ENCODE results near the gene NEAT1. TPM values are rescaled to one million over a fixed set of nuclear protein-coding genes. Genes with fewer than 3 reads are reported as not detected.

The NEAT1 gene
- polyA plus RNA-seq, 3 donors, result 0.90 to 293 (median 1.3) TPM

DNA sequence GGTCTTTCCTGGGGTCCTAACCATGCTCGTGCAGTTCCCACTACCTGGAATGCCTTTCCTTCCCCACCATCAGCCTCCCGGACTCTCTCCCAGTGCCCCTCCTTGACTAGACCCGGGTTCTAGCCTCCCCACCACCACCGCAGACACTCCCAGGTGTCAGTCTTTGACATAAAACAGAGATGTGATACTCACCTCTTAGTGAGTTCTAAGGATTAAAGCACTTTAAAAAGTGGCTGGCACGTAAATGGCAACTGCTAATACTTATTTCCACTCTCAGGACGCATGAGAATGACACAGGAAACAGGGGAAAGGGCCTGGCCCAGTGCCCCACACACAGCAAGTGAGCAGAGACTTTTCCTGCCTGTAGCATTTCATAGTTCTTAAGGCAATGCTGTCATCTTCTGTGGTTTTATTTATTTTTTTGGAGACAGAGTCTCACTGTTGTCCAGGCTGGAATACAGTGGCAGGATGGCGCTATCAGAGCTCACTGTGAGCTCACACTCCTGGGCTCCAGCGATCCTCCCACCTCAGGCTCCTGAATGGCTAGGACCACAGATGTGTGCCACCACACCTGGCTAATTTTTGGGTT lies 38.2 kb upstream of the NEAT1 start:
- H3K4me3 ChIP-seq (replicated peaks in 1 of 3; ENCODE audit: low read depth in 2 of 3, low read length in 3 of 3), result no peak overlapping the region

DNA sequence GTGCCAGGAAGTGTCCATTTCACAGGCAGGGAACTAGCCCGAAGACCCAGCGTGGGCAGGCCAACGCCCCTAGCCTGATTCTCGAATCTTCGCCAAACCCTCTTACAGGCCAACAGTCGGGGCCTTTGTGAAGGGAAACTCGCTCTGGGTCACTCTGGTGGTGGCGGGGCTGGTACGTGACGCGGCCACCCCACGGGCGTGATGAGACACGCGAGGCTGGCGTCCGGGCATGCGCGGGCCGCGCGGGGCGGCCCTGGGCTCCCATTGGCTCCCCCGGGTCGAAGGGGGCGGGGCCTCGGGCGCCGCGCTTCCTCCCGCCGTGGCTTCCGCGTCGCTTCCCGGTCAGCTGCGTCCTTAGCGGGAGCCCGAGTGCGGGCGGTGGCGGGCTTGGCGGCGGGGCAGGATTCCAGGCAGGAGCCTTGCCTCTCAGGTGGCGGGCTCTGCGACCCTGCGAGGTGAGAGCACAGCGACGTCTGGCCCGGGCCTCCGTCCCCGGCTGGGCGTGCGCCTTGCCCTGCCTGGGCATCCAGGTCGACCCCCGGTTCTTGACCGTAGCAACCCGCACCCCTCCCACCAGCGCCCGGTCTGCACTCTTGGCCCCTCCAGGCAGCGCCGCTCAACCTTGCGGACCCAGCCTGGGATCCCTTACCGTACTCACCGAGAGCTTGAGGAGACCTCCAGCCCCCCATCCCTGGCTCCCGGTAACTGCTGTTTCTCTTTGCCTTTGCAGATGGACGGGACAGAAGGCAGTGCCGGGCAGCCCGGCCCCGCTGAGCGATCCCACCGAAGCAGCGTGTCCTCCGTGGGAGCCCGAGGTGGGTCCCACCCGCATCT lies 36.1 kb upstream of the NEAT1 start, which contains the start of gene FRMD8:
TSS of gene FRMD8 (plus strand) at position 331 of the 834 bp plus-strand sequence. CDS start at position 731, 400 bp downstream.
- H3K4me1 ChIP-seq (ENCODE audit: control insufficient read depth in 1 of 2, insufficient read depth in 2 of 2, low read length in 2 of 2), result peaks cover 50 to 70% of the 10 kb centered on the region in 2 donors
- H3K9me3 Mint-ChIP-seq, result peaks cover 0 to 2% (median 0%) of the 10 kb centered on the region in 7 donors
- peak within 1 kb of the TSS; percentile 90 to 100 (median 93) for H3K27ac Mint-ChIP-seq
- no peaks in the 10 kb centered on the region for H3K27me3 ChIP-seq (ENCODE audit: control insufficient read depth in 2 of 2, insufficient read depth in 2 of 2, low read length in 2 of 2)
- no peaks in the 10 kb centered on the region for H3K27me3 Mint-ChIP-seq (ENCODE audit: low read depth in 3 of 3)
- TF ChIP-seq, protein P1, sequence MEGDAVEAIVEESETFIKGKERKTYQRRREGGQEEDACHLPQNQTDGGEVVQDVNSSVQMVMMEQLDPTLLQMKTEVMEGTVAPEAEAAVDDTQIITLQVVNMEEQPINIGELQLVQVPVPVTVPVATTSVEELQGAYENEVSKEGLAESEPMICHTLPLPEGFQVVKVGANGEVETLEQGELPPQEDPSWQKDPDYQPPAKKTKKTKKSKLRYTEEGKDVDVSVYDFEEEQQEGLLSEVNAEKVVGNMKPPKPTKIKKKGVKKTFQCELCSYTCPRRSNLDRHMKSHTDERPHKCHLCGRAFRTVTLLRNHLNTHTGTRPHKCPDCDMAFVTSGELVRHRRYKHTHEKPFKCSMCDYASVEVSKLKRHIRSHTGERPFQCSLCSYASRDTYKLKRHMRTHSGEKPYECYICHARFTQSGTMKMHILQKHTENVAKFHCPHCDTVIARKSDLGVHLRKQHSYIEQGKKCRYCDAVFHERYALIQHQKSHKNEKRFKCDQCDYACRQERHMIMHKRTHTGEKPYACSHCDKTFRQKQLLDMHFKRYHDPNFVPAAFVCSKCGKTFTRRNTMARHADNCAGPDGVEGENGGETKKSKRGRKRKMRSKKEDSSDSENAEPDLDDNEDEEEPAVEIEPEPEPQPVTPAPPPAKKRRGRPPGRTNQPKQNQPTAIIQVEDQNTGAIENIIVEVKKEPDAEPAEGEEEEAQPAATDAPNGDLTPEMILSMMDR (IDR thresholded peaks at IDR 0.05), result no peak
- H3K27ac ChIP-seq (ENCODE audit: low read depth in 1 of 2, low read length in 2 of 2), result peak within 1 kb of the TSS; percentile 80 to 93
- H3K9ac ChIP-seq (ENCODE audit: insufficient read depth, low read length, poor library complexity, severe bottlenecking), result peak within 1 kb of the TSS; percentile 93
- peaks cover 52% of the 10 kb centered on the region for H3K79me2 ChIP-seq (ENCODE audit: insufficient read depth, low read length)
- peaks cover 29% of the 10 kb centered on the region for H4K20me1 ChIP-seq (ENCODE audit: insufficient read depth, low read length)
- peaks cover 15 to 31% of the 10 kb centered on the region in 2 donors for H3K36me3 Mint-ChIP-seq
- H3K4me3 ChIP-seq (replicated peaks in 1 of 3; ENCODE audit: low read depth in 2 of 3, low read length in 3 of 3), result peak within 1 kb of the TSS; percentile 75 to 96 (median 78)
- peak; percentile 94 to 96 (median 96) for DNase-seq
- H3K4me2 ChIP-seq (replicated peaks; ENCODE audit: extremely low read depth, low read length, poor library complexity, severe bottlenecking), result peak within 1 kb of the TSS; percentile 97
- 1% methylated on average over 70 of the region's 76 CpGs for WGBS (ENCODE audit: insufficient coverage)
- peaks cover 16 to 31% of the 10 kb centered on the region in 2 donors for H3K36me3 ChIP-seq (replicated peaks in 1 of 2; ENCODE audit: control insufficient read depth in 1 of 2, insufficient read depth in 2 of 2, low read length in 2 of 2)
- no peaks in the 10 kb centered on the region for H3K9me3 ChIP-seq (replicated peaks in 1 of 2; ENCODE audit: control insufficient read depth in 1 of 2, insufficient read depth in 1 of 2, low read length in 2 of 2)
- intact Hi-C loops (cut with micrococcal nuclease), result no loop called here
- peaks cover 69% of the 10 kb centered on the region for H3K4me1 Mint-ChIP-seq
- peak within 1 kb of the TSS; percentile 91 to 94 for H3K4me3 Mint-ChIP-seq
- H2AFZ ChIP-seq (ENCODE audit: insufficient read depth, low read depth, low read length, poor library complexity, severe bottlenecking), result peak within 1 kb of the TSS; percentile 68

More for the DNA sequence above, 38.2 kb upstream of the NEAT1 start:
- Histone ChIP-seq H4K20me1 (ENCODE audit: insufficient read depth, low read length) (peaks cover 9% of the 10 kb centered on the region), H3K79me2 (ENCODE audit: insufficient read depth, low read length) (peaks cover 43% of the 10 kb centered on the region), H3K36me3 (replicated peaks in 1 of 2; ENCODE audit: control insufficient read depth in 1 of 2, insufficient read depth in 2 of 2, low read length in 2 of 2) (peaks cover 8 to 14% of the 10 kb centered on the region in 2 donors), H2AFZ (ENCODE audit: insufficient read depth, low read depth, low read length, poor library complexity, severe bottlenecking) (no peak overlapping the region), H3K4me1 (ENCODE audit: control insufficient read depth in 1 of 2, insufficient read depth in 2 of 2, low read length in 2 of 2) (peaks cover 59 to 77% of the 10 kb centered on the region in 2 donors), H3K27me3 (ENCODE audit: control insufficient read depth in 2 of 2, insufficient read depth in 2 of 2, low read length in 2 of 2) (no peaks in the 10 kb centered on the region), H3K9ac (ENCODE audit: insufficient read depth, low read length, poor library complexity, severe bottlenecking) (no peak overlapping the region), H3K4me2 (replicated peaks; ENCODE audit: extremely low read depth, low read length, poor library complexity, severe bottlenecking) (no peak overlapping the region), H3K27ac (ENCODE audit: low read depth in 1 of 2, low read length in 2 of 2) (peak overlapping the region in 1 of 2 donors; percentile 100), H3K9me3 (replicated peaks in 1 of 2; ENCODE audit: control insufficient read depth in 1 of 2, insufficient read depth in 1 of 2, low read length in 2 of 2) (no peaks in the 10 kb centered on the region)
- TF ChIP-seq, protein P1 (IDR thresholded peaks at IDR 0.05), result no peak
- peaks cover 63% of the 10 kb centered on the region for H3K4me1 Mint-ChIP-seq
- WGBS (ENCODE audit: insufficient coverage), result 70% methylated on average over 6 of the region's 8 CpGs
- H3K9me3 Mint-ChIP-seq, result peaks cover 0 to 3% (median 0%) of the 10 kb centered on the region in 7 donors
- H3K27ac Mint-ChIP-seq, result peak overlapping the region in 6 of 7 donors; percentile 27 to 100 (median 76)
- intact Hi-C loops (cut with micrococcal nuclease), result loop anchor here in 1 of 2 donors (5.0 kb wide), 2 partner anchors 33 to 123 kb away; no protein-coding TSS in a partner anchor
- peaks cover 2 to 13% of the 10 kb centered on the region in 2 donors for H3K36me3 Mint-ChIP-seq
- DNase-seq, result no peak
- peak overlapping the region in 1 of 2 donors; percentile 12 for H3K4me3 Mint-ChIP-seq
- H3K27me3 Mint-ChIP-seq (ENCODE audit: low read depth in 3 of 3), result peaks cover 0 to 2% (median 0%) of the 10 kb centered on the region in 3 donors

Measured in CD14-positive monocyte (primary cell).